ENCODE results near the gene DLL4.

Gene DLL4

DNA sequence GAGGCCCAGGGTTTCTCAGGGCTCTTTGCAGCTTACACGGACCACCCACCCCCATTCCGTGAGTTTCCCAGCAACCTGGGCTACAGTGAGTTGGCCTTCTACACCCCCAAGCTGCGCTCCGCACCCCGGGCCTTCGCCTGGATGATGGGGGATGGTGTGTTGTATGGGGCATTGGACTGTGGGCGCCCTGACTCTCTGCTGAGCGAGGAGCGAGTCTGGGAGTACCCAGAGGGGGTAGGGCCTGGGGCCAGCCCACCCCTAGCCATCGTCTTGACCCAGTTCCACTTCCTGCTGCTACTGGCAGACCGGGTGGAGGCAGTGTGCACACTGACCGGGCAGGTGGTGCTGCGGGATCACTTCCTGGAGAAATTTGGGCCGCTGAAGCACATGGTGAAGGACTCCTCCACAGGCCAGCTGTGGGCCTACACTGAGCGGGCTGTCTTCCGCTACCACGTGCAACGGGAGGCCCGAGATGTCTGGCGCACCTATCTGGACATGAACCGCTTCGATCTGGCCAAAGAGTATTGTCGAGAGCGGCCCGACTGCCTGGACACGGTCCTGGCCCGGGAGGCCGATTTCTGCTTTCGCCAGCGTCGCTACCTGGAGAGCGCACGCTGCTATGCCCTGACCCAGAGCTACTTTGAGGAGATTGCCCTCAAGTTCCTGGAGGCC is 29.5 kb upstream of the DLL4 start:
- no peak overlapping the region for H3K4me3 ChIP-seq (ENCODE audit: low read depth, low read length)
- TF ChIP-seq, protein P1, sequence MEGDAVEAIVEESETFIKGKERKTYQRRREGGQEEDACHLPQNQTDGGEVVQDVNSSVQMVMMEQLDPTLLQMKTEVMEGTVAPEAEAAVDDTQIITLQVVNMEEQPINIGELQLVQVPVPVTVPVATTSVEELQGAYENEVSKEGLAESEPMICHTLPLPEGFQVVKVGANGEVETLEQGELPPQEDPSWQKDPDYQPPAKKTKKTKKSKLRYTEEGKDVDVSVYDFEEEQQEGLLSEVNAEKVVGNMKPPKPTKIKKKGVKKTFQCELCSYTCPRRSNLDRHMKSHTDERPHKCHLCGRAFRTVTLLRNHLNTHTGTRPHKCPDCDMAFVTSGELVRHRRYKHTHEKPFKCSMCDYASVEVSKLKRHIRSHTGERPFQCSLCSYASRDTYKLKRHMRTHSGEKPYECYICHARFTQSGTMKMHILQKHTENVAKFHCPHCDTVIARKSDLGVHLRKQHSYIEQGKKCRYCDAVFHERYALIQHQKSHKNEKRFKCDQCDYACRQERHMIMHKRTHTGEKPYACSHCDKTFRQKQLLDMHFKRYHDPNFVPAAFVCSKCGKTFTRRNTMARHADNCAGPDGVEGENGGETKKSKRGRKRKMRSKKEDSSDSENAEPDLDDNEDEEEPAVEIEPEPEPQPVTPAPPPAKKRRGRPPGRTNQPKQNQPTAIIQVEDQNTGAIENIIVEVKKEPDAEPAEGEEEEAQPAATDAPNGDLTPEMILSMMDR (IDR thresholded peaks at IDR 0.05; ENCODE audit: low read depth, low read length), result no peak
- in situ Hi-C loops (cut with HindIII; ENCODE audit: low sequenced_read_pairs), result no loop called here
- no peak for DNase-seq (ENCODE audit: low read depth, low spot score)

DNA sequence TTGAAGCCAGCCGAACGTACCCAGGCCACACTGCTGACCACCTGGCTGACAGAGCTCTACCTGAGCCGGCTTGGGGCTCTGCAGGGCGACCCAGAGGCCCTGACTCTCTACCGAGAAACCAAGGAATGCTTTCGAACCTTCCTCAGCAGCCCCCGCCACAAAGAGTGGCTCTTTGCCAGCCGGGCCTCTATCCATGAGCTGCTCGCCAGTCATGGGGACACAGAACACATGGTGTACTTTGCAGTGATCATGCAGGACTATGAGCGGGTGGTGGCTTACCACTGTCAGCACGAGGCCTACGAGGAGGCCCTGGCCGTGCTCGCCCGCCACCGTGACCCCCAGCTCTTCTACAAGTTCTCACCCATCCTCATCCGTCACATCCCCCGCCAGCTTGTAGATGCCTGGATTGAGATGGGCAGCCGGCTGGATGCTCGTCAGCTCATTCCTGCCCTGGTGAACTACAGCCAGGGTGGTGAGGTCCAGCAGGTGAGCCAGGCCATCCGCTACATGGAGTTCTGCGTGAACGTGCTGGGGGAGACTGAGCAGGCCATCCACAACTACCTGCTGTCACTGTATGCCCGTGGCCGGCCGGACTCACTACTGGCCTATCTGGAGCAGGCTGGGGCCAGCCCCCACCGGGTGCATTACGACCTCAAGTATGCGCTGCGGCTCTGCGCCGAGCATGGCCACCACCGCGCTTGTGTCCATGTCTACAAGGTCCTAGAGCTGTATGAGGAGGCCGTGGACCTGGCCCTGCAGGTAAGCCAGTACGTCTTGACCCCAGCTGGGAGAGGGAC is 28.7 kb upstream of the DLL4 start:
- TF ChIP-seq, protein P1 (IDR thresholded peaks at IDR 0.05; ENCODE audit: low read depth, low read length), result no peak
- no peak for DNase-seq (ENCODE audit: low read depth, low spot score)
- in situ Hi-C loops (cut with HindIII; ENCODE audit: low sequenced_read_pairs), result no loop called here
- H3K4me3 ChIP-seq (ENCODE audit: low read depth, low read length), result no peak overlapping the region

DNA sequence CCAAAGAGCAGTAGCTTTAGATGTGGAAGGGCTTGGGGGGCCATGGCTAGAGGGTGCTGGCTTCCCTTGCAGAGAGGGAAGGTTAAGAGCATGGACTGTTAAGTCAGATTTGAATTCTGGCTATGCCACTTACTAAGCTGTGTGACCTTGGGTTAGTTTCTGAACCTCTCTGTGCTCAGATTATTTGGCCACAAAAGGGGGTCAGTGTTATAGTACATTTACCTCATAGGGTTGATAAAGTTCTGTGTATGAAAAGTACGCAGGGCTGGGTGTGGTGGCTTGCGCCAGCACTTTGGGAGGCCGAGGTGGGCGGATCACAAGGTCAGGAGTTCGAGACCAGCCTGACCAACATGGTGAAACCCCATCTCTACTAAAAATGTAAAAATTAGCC is 28.1 kb upstream of the DLL4 start:
- H3K4me3 ChIP-seq (ENCODE audit: low read depth, low read length), result no peak overlapping the region
- in situ Hi-C loops (cut with HindIII; ENCODE audit: low sequenced_read_pairs), result no loop called here
- TF ChIP-seq, protein P1 (IDR thresholded peaks at IDR 0.05; ENCODE audit: low read depth, low read length), result no peak

DNA sequence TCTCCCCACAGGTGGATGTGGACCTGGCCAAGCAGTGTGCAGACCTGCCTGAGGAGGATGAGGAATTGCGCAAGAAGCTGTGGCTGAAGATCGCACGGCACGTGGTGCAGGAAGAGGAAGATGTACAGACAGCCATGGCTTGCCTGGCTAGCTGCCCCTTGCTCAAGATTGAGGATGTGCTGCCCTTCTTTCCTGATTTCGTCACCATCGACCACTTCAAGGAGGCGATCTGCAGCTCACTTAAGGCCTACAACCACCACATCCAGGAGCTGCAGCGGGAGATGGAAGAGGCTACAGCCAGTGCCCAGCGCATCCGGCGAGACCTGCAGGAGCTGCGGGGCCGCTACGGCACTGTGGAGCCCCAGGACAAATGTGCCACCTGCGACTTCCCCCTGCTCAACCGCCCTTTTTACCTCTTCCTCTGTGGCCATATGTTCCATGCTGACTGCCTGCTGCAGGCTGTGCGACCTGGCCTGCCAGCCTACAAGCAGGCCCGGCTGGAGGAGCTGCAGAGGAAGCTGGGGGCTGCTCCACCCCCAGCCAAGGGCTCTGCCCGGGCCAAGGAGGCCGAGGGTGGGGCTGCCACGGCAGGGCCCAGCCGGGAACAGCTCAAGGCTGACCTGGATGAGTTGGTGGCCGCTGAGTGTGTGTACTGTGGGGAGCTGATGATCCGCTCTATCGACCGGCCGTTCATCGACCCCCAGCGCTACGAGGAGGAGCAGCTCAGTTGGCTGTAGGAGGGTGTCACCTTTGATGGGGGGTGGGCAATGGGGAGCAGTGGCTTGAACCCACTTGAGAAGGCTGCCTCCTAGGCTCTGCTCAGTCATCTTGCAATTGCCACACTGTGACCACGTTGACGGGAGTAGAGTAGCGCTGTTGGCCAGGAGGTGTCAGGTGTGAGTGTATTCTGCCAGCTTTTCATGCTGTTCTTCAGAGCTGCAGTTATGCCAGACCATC is 26.3 kb upstream of the DLL4 start:
- DNase-seq (ENCODE audit: low read depth, low spot score), result no peak
- no peak overlapping the region for H3K4me3 ChIP-seq (ENCODE audit: low read depth, low read length)
- TF ChIP-seq, protein P1 (IDR thresholded peaks at IDR 0.05; ENCODE audit: low read depth, low read length), result no peak
- in situ Hi-C loops (cut with HindIII; ENCODE audit: low sequenced_read_pairs), result no loop called here

More for the DNA sequence above, 28.1 kb upstream of the DLL4 start:
- DNase-seq (ENCODE audit: low read depth, low spot score), result no peak

DNA sequence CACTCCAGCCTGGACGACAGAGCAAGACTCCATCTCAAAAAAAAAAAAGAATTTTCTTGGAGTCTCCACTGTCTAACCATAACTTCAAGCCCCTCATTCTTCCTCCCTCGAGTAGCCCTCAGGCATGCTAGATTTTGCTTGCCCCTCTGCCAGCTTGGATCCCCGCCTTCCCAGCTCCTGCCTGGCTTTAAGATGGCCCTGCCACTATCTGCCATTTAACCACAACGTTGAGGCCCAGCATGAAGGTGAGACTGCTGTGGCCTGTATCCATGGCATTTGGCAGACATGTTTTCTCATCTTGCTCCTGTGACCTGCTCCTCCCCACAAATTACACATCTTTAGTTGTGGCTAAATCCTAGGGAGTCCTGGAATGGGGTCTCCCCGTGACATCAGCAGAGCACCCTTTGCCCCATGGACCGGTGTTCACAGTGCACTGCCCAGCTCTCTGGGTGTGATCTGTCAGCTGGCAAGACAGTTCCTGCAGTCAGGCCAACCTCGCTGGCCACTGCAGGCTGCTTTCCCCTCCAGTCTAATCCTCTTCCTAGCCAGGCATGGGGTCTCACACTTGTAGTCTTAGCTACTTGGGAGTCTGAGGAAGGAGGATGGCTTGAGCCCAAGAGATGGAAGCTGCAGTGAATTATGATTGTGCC is 24.5 kb upstream of the DLL4 start:
- TF ChIP-seq, protein P1 (IDR thresholded peaks at IDR 0.05; ENCODE audit: low read depth, low read length), result no peak
- in situ Hi-C loops (cut with HindIII; ENCODE audit: low sequenced_read_pairs), result no loop called here
- no peak overlapping the region for H3K4me3 ChIP-seq (ENCODE audit: low read depth, low read length)
- no peak for DNase-seq (ENCODE audit: low read depth, low spot score)

Data from astrocyte of the spinal cord (primary cell).